Measurements from ENCODE around the gene PCDHGA7.

DNA sequence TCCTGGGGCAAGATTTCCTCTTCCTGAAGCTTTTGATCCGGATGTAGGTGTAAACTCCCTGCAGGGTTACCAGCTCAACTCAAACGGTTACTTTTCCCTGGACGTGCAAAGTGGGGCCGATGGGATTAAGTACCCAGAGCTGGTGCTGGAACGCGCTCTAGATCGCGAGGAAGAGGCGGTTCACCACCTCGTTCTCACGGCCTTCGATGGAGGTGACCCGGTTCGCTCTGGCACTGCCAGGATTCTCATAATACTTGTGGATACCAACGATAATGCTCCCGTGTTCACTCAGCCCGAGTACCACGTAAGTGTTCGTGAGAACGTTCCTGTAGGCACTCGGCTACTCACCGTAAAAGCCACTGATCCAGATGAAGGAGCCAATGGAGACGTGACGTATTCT is 26.9 kb upstream of the PCDHGA7 start:
- TF ChIP-seq, protein P1, sequence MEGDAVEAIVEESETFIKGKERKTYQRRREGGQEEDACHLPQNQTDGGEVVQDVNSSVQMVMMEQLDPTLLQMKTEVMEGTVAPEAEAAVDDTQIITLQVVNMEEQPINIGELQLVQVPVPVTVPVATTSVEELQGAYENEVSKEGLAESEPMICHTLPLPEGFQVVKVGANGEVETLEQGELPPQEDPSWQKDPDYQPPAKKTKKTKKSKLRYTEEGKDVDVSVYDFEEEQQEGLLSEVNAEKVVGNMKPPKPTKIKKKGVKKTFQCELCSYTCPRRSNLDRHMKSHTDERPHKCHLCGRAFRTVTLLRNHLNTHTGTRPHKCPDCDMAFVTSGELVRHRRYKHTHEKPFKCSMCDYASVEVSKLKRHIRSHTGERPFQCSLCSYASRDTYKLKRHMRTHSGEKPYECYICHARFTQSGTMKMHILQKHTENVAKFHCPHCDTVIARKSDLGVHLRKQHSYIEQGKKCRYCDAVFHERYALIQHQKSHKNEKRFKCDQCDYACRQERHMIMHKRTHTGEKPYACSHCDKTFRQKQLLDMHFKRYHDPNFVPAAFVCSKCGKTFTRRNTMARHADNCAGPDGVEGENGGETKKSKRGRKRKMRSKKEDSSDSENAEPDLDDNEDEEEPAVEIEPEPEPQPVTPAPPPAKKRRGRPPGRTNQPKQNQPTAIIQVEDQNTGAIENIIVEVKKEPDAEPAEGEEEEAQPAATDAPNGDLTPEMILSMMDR (IDR thresholded peaks at IDR 0.05 in 8 of 11, conservative IDR thresholded peaks at IDR 0.05 in 3 of 11), result no peak
- no peak for TF ChIP-seq POLR2A (IDR thresholded peaks at IDR 0.05)

Measured in spleen (tissue), 7 donors.